GM21360 (cell line): ENCODE data around the gene BICD1.

Source experiments
- ATAC-seq: cut with Tn5 transposase; IDR thresholded peaks from one replicate; pipeline ENCODE4 v1.9.1; 2021; ENCODE audit warnings: mild to moderate bottlenecking, moderate library complexity; ENCODE audit not compliant: unreplicated experiment

Gene BICD1

GRCh38 chr12:32139064-32139421 lies 32.4 kb downstream of the BICD1 start:
- peak; percentile 87 for ATAC-seq

- ATAC-seq = no peak
These were observed 34.2 kb downstream of the BICD1 start for GRCh38 chr12:32140877-32141276.

GRCh38 chr12:32145096-32145495 lies 38.4 kb downstream of the BICD1 start:
- ATAC-seq = no peak

- peak; percentile 65 for ATAC-seq
These were observed 39.6 kb downstream of the BICD1 start for GRCh38 chr12:32146074-32146873.

GRCh38 chr12:32148372-32148771 lies 41.7 kb downstream of the BICD1 start:
- ATAC-seq = no peak

GRCh38 chr12:32149489-32149888 lies 42.8 kb downstream of the BICD1 start:
- ATAC-seq = no peak

GRCh38 chr12:32151086-32151485 lies 44.4 kb downstream of the BICD1 start:
- ATAC-seq = no peak

GRCh38 chr12:32151552-32151951 lies 44.9 kb downstream of the BICD1 start:
- ATAC-seq = no peak

- no peak for ATAC-seq
These were observed 48.4 kb downstream of the BICD1 start for GRCh38 chr12:32155041-32155440.

GRCh38 chr12:32155961-32156529 lies 49.4 kb downstream of the BICD1 start:
- ATAC-seq = no peak

- no peak for ATAC-seq
These were observed 51.9 kb downstream of the BICD1 start for GRCh38 chr12:32158525-32158924.

GRCh38 chr12:32159381-32159780 lies 52.7 kb downstream of the BICD1 start:
- no peak for ATAC-seq

GRCh38 chr12:32159925-32160324 lies 53.3 kb downstream of the BICD1 start:
- ATAC-seq = no peak

GRCh38 chr12:32161058-32161457 lies 54.4 kb downstream of the BICD1 start:
- ATAC-seq = no peak

- ATAC-seq = no peak
These were observed 56.9 kb downstream of the BICD1 start for GRCh38 chr12:32163596-32163995.

GRCh38 chr12:32166510-32166909 lies 59.9 kb downstream of the BICD1 start:
- ATAC-seq = no peak

GRCh38 chr12:32170437-32170998 lies 63.9 kb downstream of the BICD1 start:
- no peak for ATAC-seq

GRCh38 chr12:32171211-32171610 lies 64.6 kb downstream of the BICD1 start:
- ATAC-seq = no peak

GRCh38 chr12:32176606-32177005 lies 70.0 kb downstream of the BICD1 start:
- no peak for ATAC-seq

GRCh38 chr12:32178341-32179010 lies 71.8 kb downstream of the BICD1 start:
- ATAC-seq = no peak

- ATAC-seq = no peak
These were observed 72.4 kb downstream of the BICD1 start for GRCh38 chr12:32179011-32179395.
